ENCODE results near the gene MAGEA8.
"Not testable (repeated sequence)": the region's sequence is repeated elsewhere in the genome, so short reads cannot be mapped to it uniquely, and the experiment has no call there.

The MAGEA8 gene

GRCh38 chrX:149903889-149904748 lies 23.1 kb downstream of the MAGEA8 start:
- DNase-seq (ENCODE audit: low spot score) = no peak

DNA sequence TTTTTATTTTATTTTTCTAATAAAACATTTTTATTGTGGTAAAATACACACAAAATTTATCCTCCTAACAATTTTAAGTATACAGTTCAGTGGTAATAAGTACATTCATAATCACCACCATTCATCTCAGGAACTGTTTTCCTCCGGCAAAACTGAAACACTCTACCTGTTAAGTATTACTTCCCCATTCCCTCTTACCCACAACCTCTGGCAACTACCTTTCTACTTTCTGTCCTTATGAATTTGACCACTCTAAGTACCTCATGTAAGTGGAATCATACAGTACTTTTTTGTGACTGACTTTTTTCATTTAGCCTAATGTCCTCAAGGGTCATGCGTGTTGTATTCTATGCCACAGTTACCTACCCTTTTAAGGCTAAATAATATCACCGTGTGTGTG lies 27.3 kb downstream of the MAGEA8 start:
- no peak for DNase-seq (ENCODE audit: low spot score)

GRCh38 chrX:149908727-149909126 lies 27.7 kb downstream of the MAGEA8 start:
- no peak for DNase-seq (ENCODE audit: low spot score)

DNA sequence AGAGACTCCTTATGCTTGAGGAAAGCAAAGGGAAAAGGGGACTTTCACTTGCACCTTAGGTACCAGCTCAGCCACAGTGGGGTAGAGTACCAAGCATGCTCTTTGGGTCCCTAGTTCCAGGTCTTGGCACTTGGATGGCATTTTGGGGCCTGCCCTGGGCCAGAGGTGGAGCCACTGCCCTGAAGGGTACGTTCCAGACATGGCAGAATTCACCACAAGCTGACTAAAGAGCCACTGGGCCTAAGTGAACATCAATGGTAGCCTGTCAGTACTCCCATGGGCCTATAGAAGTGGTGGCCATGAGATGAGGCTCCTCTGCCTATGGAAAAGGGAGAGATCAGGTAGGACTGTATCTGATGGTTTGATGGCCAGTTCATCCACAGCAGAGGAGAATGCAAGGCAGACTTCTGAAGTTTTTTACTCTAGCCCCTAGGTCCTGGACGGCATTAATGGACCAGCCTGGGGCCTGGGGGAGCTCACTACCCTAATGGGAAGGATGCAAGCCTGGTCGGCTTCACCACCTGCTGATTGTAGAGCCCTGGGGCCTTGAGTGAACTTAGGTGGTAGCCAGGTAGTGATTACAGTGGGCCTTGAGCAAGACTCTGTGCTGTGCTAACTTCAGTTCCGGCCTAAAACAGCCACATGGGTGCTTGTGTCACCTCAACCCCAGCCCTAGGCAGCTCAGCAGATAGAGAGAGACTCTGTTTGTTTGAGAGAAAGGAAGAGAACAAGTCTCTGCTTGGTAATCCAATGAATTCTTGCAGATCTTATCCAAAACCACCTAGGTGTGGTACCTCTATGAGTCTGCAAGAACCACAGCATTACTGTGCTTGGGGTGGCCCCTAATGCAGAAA lies 28.6 kb downstream of the MAGEA8 start:
- no peak for DNase-seq (ENCODE audit: low spot score)

- DNase-seq (ENCODE audit: low spot score) = no peak
These were observed 29.3 kb downstream of the MAGEA8 start for GRCh38 chrX:149910178-149910695.

GRCh38 chrX:149916745-149917392 lies 35.9 kb downstream of the MAGEA8 start:
- no peak for DNase-seq (ENCODE audit: low spot score)

GRCh38 chrX:149923836-149924235 lies 42.9 kb downstream of the MAGEA8 start:
- DNase-seq (ENCODE audit: low spot score) = not testable (repeated sequence)

DNA sequence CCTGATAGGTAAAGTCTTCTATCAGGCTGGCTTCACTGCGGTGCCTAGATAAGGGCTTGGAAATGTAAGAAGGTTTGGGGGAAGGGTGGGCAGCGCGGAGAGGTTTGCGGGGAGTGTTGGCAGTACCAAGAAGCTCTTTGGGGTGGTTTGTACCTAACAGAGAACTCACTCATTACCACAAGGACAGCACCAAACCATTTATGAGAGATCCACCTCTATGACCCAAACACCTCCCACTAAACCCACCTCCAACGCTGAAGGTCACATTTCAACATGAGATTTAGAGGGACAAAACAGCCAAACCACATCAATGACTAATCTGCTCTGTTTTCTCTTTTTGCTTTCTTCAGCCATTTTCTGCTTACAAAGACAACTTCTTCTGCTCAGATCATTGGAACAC lies 43.5 kb downstream of the MAGEA8 start:
- not testable (repeated sequence) for DNase-seq (ENCODE audit: low spot score)

GRCh38 chrX:149927245-149927963 lies 46.4 kb downstream of the MAGEA8 start:
- not testable (repeated sequence) for DNase-seq (ENCODE audit: low spot score)

DNA sequence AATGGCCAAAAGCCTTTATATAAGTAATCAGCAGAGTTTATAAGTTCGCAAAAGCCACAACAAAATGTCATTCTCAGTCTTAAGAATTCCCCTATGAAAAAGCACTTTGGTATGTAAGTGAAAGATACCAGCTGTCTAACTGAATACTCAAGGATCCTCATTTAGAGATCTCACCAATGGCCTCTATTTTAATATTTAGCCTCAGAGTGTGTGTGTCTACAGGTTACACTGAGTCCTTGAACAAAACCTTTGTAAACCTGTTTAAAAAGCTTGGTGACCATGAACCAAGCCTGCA lies 46.9 kb downstream of the MAGEA8 start:
- DNase-seq (ENCODE audit: low spot score) = not testable (repeated sequence)

DNA sequence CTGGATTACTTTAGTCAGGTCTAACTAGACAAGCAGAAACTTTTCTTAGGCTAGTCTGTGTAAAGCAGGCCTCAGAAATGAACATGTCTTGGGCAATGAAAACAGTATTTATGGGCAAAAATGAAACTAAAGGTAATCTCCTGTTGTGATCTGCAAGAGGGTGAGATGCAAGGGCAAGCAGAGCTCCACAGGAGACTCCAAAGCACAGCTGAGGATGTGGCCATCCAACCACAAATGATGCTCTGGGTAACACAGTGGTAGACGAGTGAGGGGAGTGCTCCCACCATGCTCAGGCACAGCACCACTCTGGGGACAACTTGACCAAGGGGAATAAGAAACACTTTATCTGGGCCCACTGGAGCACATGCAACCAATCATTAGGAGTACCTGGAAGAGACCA lies 47.7 kb downstream of the MAGEA8 start:
- DNase-seq (ENCODE audit: low spot score) = not testable (repeated sequence)

DNA sequence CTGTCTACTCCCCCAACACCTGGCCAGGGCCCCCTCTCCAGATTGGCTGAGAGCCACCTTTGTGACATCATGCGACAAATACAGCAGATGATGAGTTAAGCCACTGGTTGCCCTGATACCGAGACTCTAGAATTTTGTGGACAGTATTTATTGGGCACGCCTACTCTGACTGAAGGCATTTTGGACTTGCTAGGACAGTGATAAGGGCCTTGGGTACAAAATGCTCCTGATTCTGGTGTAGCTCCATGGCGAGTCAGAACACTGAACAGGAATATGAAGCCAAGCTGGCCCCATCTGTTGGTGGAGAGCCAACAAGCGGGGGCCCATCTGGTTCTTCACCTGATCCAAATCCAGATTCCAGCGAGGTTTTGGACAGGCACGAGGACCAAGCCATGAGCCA lies 48.4 kb downstream of the MAGEA8 start, which contains the start of gene HSFX4:
TSS of gene HSFX4 (plus strand) at position 174 of the 400 bp plus-strand sequence. CDS start at position 246, 72 bp downstream.
- DNase-seq (ENCODE audit: low spot score) = not testable (repeated sequence)

DNA sequence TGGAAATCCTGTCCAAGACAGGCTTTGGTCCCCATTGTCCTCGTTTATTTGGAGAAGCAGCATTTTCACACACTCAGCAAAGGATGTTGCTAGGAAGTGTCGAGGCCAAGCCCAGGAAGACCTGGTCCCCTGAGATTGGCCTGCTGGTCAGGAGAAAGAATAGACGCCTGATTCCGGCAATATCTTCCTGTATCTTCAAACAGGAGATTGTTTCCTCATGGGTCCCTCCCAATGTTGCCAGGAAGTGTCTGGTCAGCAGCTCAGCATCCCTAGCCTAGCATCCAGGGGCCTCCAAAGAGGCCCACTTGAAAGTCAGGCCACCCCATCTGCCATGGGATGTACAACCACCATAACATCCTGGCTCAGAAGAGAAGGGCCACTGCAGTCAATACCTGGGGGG lies 50.4 kb downstream of the MAGEA8 start:
- not testable (repeated sequence) for DNase-seq (ENCODE audit: low spot score)

DNA sequence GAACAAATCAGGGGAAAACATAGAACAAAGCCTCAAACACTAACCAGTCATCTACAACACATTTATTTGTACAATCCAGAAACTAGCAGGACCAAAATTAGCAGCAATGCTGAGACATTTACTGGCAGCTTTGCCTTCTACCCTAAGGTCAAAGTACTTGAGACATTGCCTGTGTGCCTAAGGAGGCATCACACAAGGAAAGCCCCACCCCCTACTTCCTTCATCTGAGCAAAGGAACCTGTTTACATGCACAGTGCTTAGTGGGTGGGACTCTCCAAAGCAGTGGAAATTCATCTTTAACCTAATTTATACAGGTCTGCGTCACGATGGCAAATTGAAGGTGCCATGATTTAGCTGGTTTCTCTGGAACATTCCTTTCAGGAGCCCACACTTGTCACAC lies 51.2 kb downstream of the MAGEA8 start:
- not testable (repeated sequence) for DNase-seq (ENCODE audit: low spot score)

- not testable (repeated sequence) for DNase-seq (ENCODE audit: low spot score)
These were observed 52.0 kb downstream of the MAGEA8 start for GRCh38 chrX:149932970-149933369.

DNA sequence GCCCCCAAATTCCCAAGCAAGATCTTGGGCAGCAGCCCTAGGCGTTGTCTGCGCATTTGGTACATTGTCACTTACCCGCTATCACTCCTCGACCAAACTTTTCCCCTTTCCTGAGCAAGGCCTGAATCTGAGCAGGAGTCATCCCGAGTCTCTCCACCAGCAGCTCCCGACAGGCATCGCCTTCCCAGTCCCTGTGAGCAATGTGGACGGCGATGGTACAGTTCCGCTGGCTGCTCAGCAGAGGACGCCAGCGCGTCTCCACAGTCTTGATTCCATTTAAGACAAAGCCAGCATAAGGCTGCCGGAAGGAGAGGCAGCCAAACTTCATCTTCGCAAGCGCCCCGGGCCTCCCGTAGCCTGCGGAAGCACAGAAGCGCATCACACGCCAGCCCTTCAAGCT lies 52.6 kb downstream of the MAGEA8 start:
- DNase-seq (ENCODE audit: low spot score) = not testable (repeated sequence)

Measured in SW480 (cell line).